Activated T-cell treated with anti-CD3 and anti-CD28 coated beads for 48 hours (primary cell): ENCODE measurements around the gene CALD1.

Experiments used
- DNase-seq: peaks from one replicate; pipeline ENCODE4 v3.0.0-alpha.2; 2020; ENCODE audit warnings: low read depth

CALD1 gene

DNA sequence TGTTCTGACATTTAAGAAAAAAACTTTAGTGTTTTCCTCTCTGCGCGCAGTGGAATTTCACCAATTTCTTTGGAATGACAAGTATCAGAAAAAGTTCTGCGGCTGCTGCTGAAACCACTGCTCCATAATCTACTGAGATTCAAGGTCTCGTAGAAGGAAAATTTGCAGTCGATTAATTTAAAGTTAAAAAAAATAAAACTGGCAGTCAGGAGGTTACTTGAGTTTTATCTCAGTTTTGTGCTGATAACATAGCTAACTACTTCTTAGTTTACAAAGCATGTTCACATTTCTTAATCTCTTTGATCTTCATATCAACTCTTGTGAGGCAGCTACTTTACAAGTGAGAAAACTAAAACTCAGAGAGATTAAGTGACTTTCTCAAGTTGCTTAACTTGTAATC, 18.2 kb upstream of the CALD1 start:
- no peak for DNase-seq

GRCh38 chr7:134763960-134764359, 15.5 kb upstream of the CALD1 start:
- no peak for DNase-seq

GRCh38 chr7:134764365-134764764, 15.1 kb upstream of the CALD1 start:
- DNase-seq, result no peak

- DNase-seq, result no peak
Measured at GRCh38 chr7:134766779-134767519, 12.5 kb upstream of the CALD1 start.

- no peak for DNase-seq
Measured at GRCh38 chr7:134767520-134768168, 11.8 kb upstream of the CALD1 start.

DNA sequence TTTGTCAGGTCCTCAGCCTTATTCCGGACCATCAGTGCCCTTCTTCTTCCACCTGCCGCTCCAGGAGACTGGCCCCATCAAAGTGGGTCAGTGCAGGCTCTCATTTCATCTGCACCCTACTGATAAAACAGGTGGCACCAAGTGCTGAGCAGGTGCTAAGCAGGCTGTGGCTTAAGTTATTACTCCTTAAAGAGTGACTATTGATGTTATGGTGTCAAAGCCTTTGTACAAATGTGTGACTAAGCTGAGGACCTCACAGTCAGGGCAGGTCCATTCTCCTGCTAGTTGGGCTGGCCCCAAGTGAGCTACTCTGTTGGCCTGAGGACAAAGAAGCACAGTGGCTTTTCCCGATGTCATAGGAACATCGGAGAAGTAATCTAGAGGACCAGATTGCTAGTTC, 11.2 kb upstream of the CALD1 start:
- no peak for DNase-seq

DNA sequence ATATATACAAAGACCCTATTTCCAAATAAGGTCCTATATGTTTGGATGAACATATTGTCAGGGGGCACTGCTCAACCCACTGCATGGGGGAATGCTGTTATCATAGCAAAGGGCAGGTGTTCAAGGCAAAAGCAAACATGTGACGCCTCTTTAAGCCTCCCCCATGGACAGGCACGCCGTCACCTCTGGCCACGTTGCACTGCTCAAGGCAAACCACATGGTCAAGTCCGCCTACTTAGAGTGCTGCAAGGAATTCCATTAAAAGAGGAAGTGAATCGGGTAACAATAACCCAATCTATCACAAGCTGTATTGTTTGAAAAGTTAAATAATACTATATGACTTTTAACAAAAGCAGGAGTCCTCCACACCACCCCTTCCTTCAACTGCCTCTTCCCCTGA, 8.8 kb upstream of the CALD1 start:
- DNase-seq, result no peak

DNA sequence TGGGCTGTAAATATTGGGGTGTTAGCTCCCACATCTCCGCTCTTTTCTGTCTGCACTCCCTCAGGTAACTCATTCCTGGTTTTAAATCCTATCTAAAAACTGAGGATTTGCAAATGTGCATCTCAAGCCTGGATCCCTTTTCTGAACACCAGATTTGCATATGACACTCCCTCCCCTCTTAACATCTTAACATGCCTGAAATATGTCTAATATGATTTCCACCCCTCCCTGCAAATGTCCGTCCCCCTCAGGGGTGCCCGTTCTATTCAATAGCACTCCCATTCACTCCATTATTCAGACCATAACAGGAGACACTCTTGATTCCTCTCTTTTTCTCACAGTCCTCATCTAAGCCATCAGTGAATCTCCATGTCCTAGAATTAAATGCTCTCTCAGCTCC, 8.3 kb upstream of the CALD1 start:
- DNase-seq, result no peak

GRCh38 chr7:134771889-134772288, 7.5 kb upstream of the CALD1 start:
- DNase-seq, result no peak

GRCh38 chr7:134772401-134772800, 7.0 kb upstream of the CALD1 start:
- DNase-seq, result no peak

GRCh38 chr7:134773164-134773563, 6.3 kb upstream of the CALD1 start:
- DNase-seq, result no peak

DNA sequence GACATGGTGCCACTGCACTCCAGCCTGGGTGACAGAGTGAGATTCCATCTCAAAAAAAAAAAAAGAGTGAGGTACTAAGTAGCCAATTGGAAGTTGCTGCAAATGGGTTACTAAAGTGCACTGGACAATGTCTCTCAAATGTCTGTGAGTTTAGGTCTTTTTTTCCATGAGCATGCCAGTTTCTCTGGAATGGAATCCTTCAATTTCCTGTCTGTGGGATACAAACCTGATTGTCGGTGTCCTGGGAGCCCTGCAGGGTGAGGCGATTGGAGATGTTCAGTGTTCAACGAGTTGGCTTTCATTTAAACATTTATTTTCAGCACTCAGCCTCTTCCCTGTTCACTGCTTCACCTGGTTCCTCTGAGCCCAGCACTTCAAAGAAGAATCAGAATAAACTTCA, 5.3 kb upstream of the CALD1 start:
- no peak for DNase-seq

GRCh38 chr7:134777470-134777869, 2.0 kb upstream of the CALD1 start:
- DNase-seq, result no peak

- DNase-seq, result no peak
Measured at GRCh38 chr7:134777908-134778580, 1.4 kb upstream of the CALD1 start.

GRCh38 chr7:134779741-134780065, 269 bp downstream of the CALD1 start:
- no peak for DNase-seq

DNA sequence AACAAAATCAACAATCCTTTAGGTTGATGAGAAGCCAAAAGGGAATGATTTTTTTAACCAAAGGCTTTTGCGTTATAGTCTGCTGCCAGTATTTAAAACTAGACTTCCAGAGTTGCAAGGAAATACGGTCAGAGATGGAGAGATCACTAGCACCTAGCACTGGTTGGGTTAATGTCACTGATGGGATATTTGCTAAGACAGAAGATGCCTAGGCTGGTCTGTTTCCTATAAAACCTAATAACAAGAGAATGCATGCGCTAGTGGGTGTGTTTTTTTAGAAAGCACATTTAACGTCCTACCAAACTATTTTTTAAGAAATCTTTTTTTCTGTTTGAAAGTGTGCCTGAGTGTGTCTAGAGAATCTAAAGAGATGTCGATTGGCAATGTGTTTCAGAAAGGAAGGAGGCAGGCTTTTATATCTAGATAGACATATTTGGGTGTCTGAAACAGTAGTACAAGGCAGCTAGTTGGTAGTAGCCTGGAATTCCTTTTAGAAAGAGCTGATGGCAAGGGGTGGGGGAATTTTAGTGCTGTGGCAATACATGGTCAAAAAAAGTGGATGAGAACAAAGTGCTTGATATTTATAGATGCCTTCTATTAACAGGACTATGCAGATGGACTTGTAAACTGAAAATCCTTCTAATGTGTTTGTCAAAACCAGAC, 863 bp downstream of the CALD1 start:
- no peak for DNase-seq

- DNase-seq, result no peak
Measured at GRCh38 chr7:134781171-134781570, 1.7 kb downstream of the CALD1 start.

GRCh38 chr7:134782121-134782623, 2.7 kb downstream of the CALD1 start:
- DNase-seq, result no peak

- DNase-seq, result no peak
Measured at GRCh38 chr7:134783294-134784069, 4.0 kb downstream of the CALD1 start.

- no peak for DNase-seq
Measured at GRCh38 chr7:134784251-134785049, 5.0 kb downstream of the CALD1 start.

GRCh38 chr7:134785842-134786241, 6.4 kb downstream of the CALD1 start:
- DNase-seq, result no peak
